Muscle layer of duodenum (tissue), 2 donors: ENCODE measurements around the gene DRAM1.
"Not testable (repeated sequence)": the region's sequence is repeated elsewhere in the genome, so short reads cannot be mapped to it uniquely, and the experiment has no call there.

Experiments
- H3K27ac ChIP-seq: one replicate; pipeline ENCODE4 v1.7.0; 2013; ENCODE audit warnings: mild to moderate bottlenecking, low read length
- H3K27me3 ChIP-seq: one replicate; pipeline ENCODE4 v1.7.0; 2013; ENCODE audit warnings: low read depth, mild to moderate bottlenecking, control low read depth, low read length
- H3K36me3 ChIP-seq, 2 donors: one replicate each; pipeline ENCODE4 v1.7.0; 2013; ENCODE audit warnings: low read length in 2 of 2, control low read depth in 1 of 2, mild to moderate bottlenecking in 1 of 2; ENCODE audit not compliant: insufficient read depth in 2 of 2, control insufficient read depth in 1 of 2
- H3K4me1 ChIP-seq, 2 donors: one replicate each; pipeline ENCODE4 v1.7.0; 2013; ENCODE audit warnings: low read length in 2 of 2, mild to moderate bottlenecking in 2 of 2, control low read depth in 1 of 2, moderate library complexity in 1 of 2; ENCODE audit not compliant: insufficient read depth in 2 of 2, control insufficient read depth in 1 of 2
- H3K4me3 ChIP-seq, 2 donors: one replicate each; pipeline ENCODE4 v1.7.0; 2013; ENCODE audit warnings: low read length in 2 of 2, low read depth in 1 of 2, mild to moderate bottlenecking in 1 of 2
- H3K9me3 ChIP-seq, 2 donors: one replicate each; pipeline ENCODE4 v1.7.0; 2013; ENCODE audit warnings: low read length in 2 of 2, control low read depth in 1 of 2, mild to moderate bottlenecking in 1 of 2; ENCODE audit not compliant: control insufficient read depth in 1 of 2
- donor health status: healthy.

DRAM1 gene

DNA sequence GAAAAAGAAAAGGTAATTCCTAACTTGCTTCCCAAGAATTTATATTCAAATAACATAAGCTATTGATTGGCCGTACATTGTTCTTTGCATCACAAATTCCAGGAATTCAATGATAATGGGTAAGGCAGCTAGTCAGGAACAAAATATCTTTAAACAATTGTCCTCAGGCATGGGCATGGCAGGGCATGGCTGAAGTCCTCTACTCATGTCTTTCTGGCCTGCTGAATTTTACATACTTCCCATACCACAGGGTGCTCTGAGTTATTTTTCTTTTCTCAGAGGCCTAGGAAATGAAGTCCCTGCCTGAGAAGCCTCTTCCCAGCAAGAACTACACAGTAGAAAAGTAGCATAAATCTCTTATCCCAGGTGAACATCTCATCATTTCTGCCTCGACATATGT is 15.1 kb upstream of the DRAM1 start:
- Histone ChIP-seq H3K36me3 (no peaks in the 10 kb centered on the region), H3K4me3 (no peak overlapping the region), H3K27ac (no peak overlapping the region)

DNA sequence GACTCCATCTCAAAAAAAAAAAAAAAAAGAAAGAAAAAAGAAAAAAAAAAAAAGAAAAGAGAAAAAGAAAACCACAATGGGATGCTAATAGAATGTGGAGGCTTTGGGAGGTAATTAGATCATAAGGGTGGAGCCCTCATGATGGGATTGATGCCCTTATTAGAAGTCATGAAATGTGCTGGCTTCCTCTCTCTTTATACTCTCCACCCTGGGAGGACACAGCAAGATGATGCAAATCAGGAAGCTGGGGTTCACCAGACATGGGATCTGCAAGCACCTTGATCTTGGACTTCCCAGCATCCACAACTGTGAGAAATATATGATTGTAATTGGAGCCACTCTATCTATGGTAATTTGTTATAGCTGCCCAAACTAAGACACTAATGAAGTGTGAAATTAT is 13.4 kb upstream of the DRAM1 start:
- H3K4me1 ChIP-seq = peaks cover 0 to 5% of the 10 kb centered on the region in 2 donors
- no peaks in the 10 kb centered on the region for H3K36me3 ChIP-seq
- H3K4me3 ChIP-seq = no peak overlapping the region
- H3K27ac ChIP-seq = no peak overlapping the region
- H3K27me3 ChIP-seq = no peaks in the 10 kb centered on the region
- no peaks in the 10 kb centered on the region for H3K9me3 ChIP-seq

More for the DNA sequence above, 15.1 kb upstream of the DRAM1 start:
- no peaks in the 10 kb centered on the region for H3K9me3 ChIP-seq
- no peaks in the 10 kb centered on the region for H3K27me3 ChIP-seq
- H3K4me1 ChIP-seq = peaks cover 0 to 5% of the 10 kb centered on the region in 2 donors

GRCh38 chr12:101866615-101867373 is 10.6 kb upstream of the DRAM1 start:
- Histone ChIP-seq H3K27me3 (no peaks in the 10 kb centered on the region), H3K27ac (no peak overlapping the region), H3K4me3 (no peak overlapping the region), H3K36me3 (no peaks in the 10 kb centered on the region), H3K9me3 (no peaks in the 10 kb centered on the region), H3K4me1 (no peaks in the 10 kb centered on the region)

GRCh38 chr12:101867619-101868018 is 9.8 kb upstream of the DRAM1 start:
- H3K36me3 ChIP-seq, H3K4me3 ChIP-seq, H3K9me3 ChIP-seq, H3K4me1 ChIP-seq, H3K27ac ChIP-seq, H3K27me3 ChIP-seq: not testable (repeated sequence)

DNA sequence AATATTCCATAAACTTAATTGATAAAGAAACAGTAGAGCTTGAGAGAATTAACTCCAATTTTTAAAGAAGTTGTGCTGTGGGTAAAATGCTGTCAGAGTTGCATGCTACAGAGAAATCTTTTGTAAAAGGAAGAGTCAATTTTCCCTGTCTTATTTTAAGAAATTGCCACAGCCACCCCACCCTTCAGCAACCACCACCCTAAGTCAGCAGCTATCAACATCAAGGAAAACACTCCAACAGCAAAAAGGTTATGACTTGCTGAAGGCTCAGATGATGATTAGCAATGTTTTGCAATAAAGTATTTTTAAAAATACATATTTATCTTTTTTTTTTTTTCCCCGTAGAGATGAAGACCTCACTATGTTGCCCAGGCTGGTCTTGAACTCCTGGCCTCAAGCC is 6.5 kb upstream of the DRAM1 start:
- no peaks in the 10 kb centered on the region for H3K9me3 ChIP-seq
- no peaks in the 10 kb centered on the region for H3K36me3 ChIP-seq
- H3K4me3 ChIP-seq = no peak overlapping the region
- no peak overlapping the region for H3K27ac ChIP-seq
- H3K27me3 ChIP-seq = no peaks in the 10 kb centered on the region
- H3K4me1 ChIP-seq = no peaks in the 10 kb centered on the region

- H3K27ac ChIP-seq = no peak overlapping the region
These were observed 2.2 kb upstream of the DRAM1 start for GRCh38 chr12:101875162-101875561.

DNA sequence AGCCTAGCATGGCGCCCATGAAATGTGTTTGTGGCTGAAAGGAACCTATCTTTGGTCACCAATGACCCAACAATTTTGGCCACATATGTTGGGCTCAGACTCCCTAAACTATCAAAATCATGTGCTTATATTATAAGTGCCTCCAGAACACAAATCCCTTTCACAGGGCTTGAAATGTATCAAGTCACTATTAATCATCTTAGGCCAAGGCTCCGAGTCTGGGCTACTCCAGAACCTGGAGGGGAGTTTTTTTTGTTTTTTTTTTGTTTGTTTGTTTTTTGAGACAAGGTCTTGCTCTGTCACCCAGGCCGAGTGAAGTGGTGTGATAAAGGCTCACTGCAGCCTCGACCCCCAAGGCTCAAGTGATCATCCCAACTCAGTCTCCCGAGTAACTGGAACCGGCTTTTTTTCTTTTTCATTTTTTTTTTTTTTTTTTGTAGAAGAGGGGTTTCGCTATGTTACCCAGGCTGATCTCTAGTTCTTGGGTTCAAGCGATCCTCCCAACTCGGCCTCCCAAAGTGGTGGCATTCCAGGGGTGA is 989 bp upstream of the DRAM1 start:
- Histone ChIP-seq H3K36me3 (no peaks in the 10 kb centered on the region), H3K27me3 (no peaks in the 10 kb centered on the region), H3K9me3 (no peaks in the 10 kb centered on the region), H3K4me3 (peak overlapping the region; percentile 88 to 92), H3K4me1 (peaks cover 0 to 9% of the 10 kb centered on the region in 2 donors), H3K27ac (peak overlapping the region; percentile 72)

More at GRCh38 chr12:101875162-101875561, 2.2 kb upstream of the DRAM1 start:
- Histone ChIP-seq H3K36me3 (no peaks in the 10 kb centered on the region), H3K4me3 (no peak overlapping the region), H3K4me1 (peaks cover 0 to 9% of the 10 kb centered on the region in 2 donors), H3K27me3 (no peaks in the 10 kb centered on the region), H3K9me3 (no peaks in the 10 kb centered on the region)

GRCh38 chr12:101877806-101878242 is 444 bp downstream of the DRAM1 start:
- Histone ChIP-seq H3K36me3 (no peaks in the 10 kb centered on the region), H3K4me3 (peak overlapping the region; percentile 88 to 92), H3K9me3 (no peaks in the 10 kb centered on the region), H3K27ac (peak overlapping the region; percentile 72), H3K27me3 (no peaks in the 10 kb centered on the region), H3K4me1 (peaks cover 0 to 9% of the 10 kb centered on the region in 2 donors)

DNA sequence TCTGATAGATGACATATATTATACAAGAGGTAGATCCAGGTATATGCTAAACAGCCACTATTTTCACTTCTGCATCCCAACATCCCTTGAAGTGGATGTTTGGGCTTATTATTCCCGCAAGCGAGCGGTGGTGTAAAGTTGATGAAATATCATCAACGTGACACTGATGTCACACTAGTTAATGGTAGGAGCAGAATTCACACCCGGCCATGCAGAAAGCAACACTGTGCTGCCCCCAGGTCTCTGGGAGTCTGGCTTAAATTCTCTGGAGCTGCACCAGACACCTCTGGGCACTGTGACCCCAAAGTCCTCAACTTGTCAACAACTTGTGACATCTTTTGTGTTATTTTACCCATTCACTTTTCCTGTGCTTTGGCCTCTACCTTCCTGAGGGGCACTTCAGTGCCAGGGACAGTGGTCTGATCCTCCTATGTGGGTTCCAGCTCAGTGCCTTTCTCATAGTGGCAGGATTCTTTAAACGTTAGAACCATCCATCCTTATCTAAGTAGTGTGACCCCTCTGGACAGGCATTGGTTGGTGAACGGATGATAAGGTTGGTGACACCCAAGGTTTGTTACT is 952 bp downstream of the DRAM1 start:
- Histone ChIP-seq H3K27ac (peak overlapping the region; percentile 72), H3K36me3 (no peaks in the 10 kb centered on the region), H3K9me3 (no peaks in the 10 kb centered on the region), H3K4me1 (peaks cover 0 to 9% of the 10 kb centered on the region in 2 donors), H3K27me3 (no peaks in the 10 kb centered on the region), H3K4me3 (peak overlapping the region; percentile 88 to 92)

DNA sequence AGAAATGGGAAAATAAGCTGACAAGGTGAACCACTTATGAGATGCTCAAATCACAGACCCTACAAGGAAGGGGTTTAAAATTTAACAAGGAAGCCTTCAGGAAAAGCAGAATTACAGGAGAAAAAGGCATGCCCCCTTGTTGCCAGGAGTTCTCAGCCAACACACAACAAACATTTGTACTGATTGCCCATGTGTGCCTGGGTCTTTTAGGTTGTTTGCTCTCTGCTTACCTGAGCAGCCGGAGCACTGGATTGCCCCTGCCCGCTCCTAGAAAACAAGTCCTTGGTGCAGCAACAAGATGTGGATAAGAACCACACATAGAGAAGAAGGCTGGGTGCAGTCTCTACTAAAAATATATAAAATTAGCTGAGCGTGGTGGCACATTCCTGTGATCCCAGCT is 3.4 kb downstream of the DRAM1 start:
- Histone ChIP-seq H3K36me3 (no peaks in the 10 kb centered on the region), H3K4me1 (peaks cover 0 to 9% of the 10 kb centered on the region in 2 donors), H3K4me3 (no peak overlapping the region), H3K27ac (no peak overlapping the region), H3K9me3 (no peaks in the 10 kb centered on the region), H3K27me3 (no peaks in the 10 kb centered on the region)

DNA sequence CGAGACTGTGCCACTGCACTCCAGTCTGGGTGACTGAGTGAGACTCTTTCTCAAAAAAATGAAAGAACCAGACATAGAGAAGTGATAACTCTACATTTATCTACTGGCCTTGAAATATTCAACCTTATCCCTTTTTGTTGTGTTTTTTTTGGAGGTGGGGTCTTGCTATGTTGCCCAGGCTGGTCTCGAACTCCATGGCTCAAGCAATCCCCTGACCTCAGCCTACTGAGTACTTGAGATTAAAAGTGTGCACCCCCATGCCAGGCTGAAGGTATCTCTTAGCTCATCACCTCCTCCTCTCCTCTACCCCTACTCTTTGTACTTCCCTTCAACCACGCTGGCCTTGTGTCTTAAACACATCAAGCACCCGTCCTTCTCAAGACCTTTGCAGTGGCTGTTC is 3.8 kb downstream of the DRAM1 start:
- H3K4me1 ChIP-seq = peaks cover 0 to 9% of the 10 kb centered on the region in 2 donors
- no peak overlapping the region for H3K27ac ChIP-seq
- no peaks in the 10 kb centered on the region for H3K9me3 ChIP-seq
- H3K4me3 ChIP-seq = no peak overlapping the region
- no peaks in the 10 kb centered on the region for H3K27me3 ChIP-seq
- H3K36me3 ChIP-seq = no peaks in the 10 kb centered on the region
